ENCODE data around the gene PRR35. TPM values are rescaled to one million over a fixed set of nuclear protein-coding genes. Genes with fewer than 3 reads are reported as not detected.

PRR35 gene
- polyA plus RNA-seq, 1 experiment = not detected

- POLR2A ChIA-PET = no interaction called here
These were observed 43.9 kb upstream of the PRR35 start for GRCh38 chr16:516301-516700.

DNA sequence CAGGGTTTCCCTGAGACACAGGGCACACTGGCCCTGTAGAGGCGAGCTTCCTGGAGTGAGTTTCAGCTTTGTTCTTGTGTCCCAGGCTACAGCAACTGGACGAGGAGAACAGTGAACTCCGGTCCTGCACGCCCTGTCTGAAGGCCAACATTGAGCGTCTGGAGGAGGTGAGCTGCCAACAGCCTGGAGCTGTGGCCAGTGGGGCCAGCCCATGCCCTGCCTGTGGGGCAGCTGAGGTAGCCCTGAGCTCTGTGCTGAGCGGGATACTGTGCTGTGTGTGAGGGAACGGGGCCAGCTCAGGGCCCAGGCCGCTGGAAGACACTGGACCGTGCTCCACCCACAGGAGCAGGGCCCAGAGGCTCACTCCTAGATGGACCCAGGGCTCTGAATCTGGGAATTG is 41.3 kb upstream of the PRR35 start:
- H3K4me3 ChIP-seq (ENCODE audit: low read depth, low read length) = no peak overlapping the region
- POLR2A ChIA-PET = no interaction called here
- no peak for TF ChIP-seq CTCF (IDR thresholded peaks at IDR 0.05; ENCODE audit: low read depth, low read length)
- CTCF ChIA-PET = no interaction called here
- no peaks in the 10 kb centered on the region for H3K27me3 ChIP-seq (ENCODE audit: control insufficient read depth, insufficient read depth, low read length)
- DNase-seq (ENCODE audit: low read depth, low spot score) = no peak
- H3K27ac ChIP-seq (ENCODE audit: low read depth, low read length) = no peak overlapping the region
- H3K9me3 ChIP-seq (ENCODE audit: control insufficient read depth, insufficient read depth, low read length) = no peaks in the 10 kb centered on the region; the same call in 1 of the 2 replicates

More at GRCh38 chr16:516301-516700, 43.9 kb upstream of the PRR35 start:
- H3K27ac ChIP-seq (ENCODE audit: low read depth, low read length) = no peak overlapping the region
- TF ChIP-seq CTCF (IDR thresholded peaks at IDR 0.05; ENCODE audit: low read depth, low read length) = no peak
- no peaks in the 10 kb centered on the region; the same call in 1 of the 2 replicates for H3K9me3 ChIP-seq (ENCODE audit: control insufficient read depth, insufficient read depth, low read length)
- CTCF ChIA-PET = no interaction called here
- DNase-seq (ENCODE audit: low read depth, low spot score) = no peak
- no peak overlapping the region for H3K4me3 ChIP-seq (ENCODE audit: low read depth, low read length)
- H3K27me3 ChIP-seq (ENCODE audit: control insufficient read depth, insufficient read depth, low read length) = no peaks in the 10 kb centered on the region

GRCh38 chr16:519425-519824 is 40.8 kb upstream of the PRR35 start:
- CTCF ChIA-PET = no interaction called here

GRCh38 chr16:519841-520687 is 40.1 kb upstream of the PRR35 start:
- no peaks in the 10 kb centered on the region for H3K27me3 ChIP-seq (ENCODE audit: control insufficient read depth, insufficient read depth, low read length)
- POLR2A ChIA-PET = no interaction called here
- no peak for DNase-seq (ENCODE audit: low read depth, low spot score)
- TF ChIP-seq CTCF (IDR thresholded peaks at IDR 0.05; ENCODE audit: low read depth, low read length) = no peak
- H3K27ac ChIP-seq (ENCODE audit: low read depth, low read length) = no peak overlapping the region
- no peak overlapping the region for H3K4me3 ChIP-seq (ENCODE audit: low read depth, low read length)
- H3K9me3 ChIP-seq (ENCODE audit: control insufficient read depth, insufficient read depth, low read length) = no peaks in the 10 kb centered on the region; the same call in 1 of the 2 replicates
- CTCF ChIA-PET = no interaction called here

More at GRCh38 chr16:519425-519824, 40.8 kb upstream of the PRR35 start:
- DNase-seq (ENCODE audit: low read depth, low spot score) = no peak
- POLR2A ChIA-PET = no interaction called here
- Histone ChIP-seq H3K27me3 (ENCODE audit: control insufficient read depth, insufficient read depth, low read length) (no peaks in the 10 kb centered on the region), H3K27ac (ENCODE audit: low read depth, low read length) (no peak overlapping the region), H3K9me3 (ENCODE audit: control insufficient read depth, insufficient read depth, low read length) (no peaks in the 10 kb centered on the region; the same call in 1 of the 2 replicates), H3K4me3 (ENCODE audit: low read depth, low read length) (no peak overlapping the region)
- TF ChIP-seq CTCF (IDR thresholded peaks at IDR 0.05; ENCODE audit: low read depth, low read length) = no peak

GRCh38 chr16:520847-521246 is 39.3 kb upstream of the PRR35 start:
- POLR2A ChIA-PET = no interaction called here
- no peak overlapping the region for H3K27ac ChIP-seq (ENCODE audit: low read depth, low read length)
- no peak for DNase-seq (ENCODE audit: low read depth, low spot score)
- H3K4me3 ChIP-seq (ENCODE audit: low read depth, low read length) = no peak overlapping the region
- H3K27me3 ChIP-seq (ENCODE audit: control insufficient read depth, insufficient read depth, low read length) = no peaks in the 10 kb centered on the region
- no peaks in the 10 kb centered on the region; the same call in 1 of the 2 replicates for H3K9me3 ChIP-seq (ENCODE audit: control insufficient read depth, insufficient read depth, low read length)
- no peak for TF ChIP-seq CTCF (IDR thresholded peaks at IDR 0.05; ENCODE audit: low read depth, low read length)
- CTCF ChIA-PET = no interaction called here

All from AG04450 (cell line).